ENCODE measurements around the gene JMJD8. TPM values are rescaled to one million over a fixed set of nuclear protein-coding genes. Genes with fewer than 3 reads are reported as not detected.

Gene JMJD8
- total RNA-seq, 1 donor from 2014 or later: 47.0 TPM

DNA sequence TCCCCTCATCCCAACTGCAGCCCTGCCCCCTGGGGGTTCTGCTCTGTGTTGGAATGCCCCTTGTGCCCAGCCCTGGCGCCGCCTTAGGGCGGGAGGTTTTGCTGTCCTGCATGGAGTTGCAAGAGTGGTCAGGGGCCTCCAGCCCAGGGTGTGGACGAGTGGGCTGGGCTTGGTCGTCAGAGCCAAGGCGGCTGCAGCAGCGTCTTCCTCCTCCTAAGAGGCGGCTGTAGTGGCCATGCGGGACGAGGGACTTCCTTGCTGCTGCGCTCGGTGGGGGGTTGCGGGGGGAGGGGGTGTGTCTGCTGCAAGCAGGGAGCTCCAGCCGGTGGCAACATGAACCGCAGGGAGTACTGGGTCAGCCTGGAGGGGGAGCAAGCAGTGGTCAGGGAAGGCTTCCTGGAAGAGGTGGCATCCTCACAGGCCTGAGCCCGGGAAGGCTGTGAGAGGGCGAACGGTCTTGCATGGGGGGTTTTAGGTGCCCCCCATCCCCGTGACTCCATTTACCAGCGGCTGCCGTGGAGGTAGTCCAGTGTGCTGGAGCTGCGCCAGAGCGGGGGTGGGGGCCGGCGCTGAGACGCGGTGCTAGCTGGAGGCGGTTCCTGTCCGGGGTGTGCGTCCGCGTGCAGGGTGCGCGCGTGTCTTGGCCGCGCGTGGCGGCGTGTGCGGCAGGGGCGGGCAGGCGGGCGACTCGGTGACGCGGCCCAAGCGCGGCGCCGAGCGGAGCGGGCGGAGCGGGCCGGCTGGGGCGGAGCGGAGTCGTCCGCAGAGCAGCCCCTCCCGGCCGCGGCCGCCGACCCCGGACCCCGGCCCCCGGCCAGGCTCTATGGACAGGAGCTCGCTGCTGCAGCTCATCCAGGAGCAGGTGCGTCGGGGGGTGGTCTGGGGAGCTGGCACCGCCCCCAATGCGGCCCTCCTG, 8.9 kb downstream of the JMJD8 start, which contains the start of gene RHBDL1:
Gene RHBDL1 (plus strand): TSS at position 704 of the 916 bp plus-strand sequence. CDS start 120 bp downstream, at position 824.
- DNase-seq (no peak), ATAC-seq (ENCODE audit: low read depth) (no peak)
- H3K36me3 Mint-ChIP-seq (ENCODE audit: low read depth): peaks cover 24% of the 10 kb centered on the region
- H3K27ac Mint-ChIP-seq: no peak within 1 kb of the TSS
- TF ChIP-seq, protein P1, sequence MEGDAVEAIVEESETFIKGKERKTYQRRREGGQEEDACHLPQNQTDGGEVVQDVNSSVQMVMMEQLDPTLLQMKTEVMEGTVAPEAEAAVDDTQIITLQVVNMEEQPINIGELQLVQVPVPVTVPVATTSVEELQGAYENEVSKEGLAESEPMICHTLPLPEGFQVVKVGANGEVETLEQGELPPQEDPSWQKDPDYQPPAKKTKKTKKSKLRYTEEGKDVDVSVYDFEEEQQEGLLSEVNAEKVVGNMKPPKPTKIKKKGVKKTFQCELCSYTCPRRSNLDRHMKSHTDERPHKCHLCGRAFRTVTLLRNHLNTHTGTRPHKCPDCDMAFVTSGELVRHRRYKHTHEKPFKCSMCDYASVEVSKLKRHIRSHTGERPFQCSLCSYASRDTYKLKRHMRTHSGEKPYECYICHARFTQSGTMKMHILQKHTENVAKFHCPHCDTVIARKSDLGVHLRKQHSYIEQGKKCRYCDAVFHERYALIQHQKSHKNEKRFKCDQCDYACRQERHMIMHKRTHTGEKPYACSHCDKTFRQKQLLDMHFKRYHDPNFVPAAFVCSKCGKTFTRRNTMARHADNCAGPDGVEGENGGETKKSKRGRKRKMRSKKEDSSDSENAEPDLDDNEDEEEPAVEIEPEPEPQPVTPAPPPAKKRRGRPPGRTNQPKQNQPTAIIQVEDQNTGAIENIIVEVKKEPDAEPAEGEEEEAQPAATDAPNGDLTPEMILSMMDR (IDR thresholded peaks at IDR 0.05): no peak
- H3K27me3 Mint-ChIP-seq: peaks cover 9% of the 10 kb centered on the region
- intact Hi-C loops (cut with micrococcal nuclease): no loop called here
- H3K4me3 Mint-ChIP-seq: peak within 1 kb of the TSS; percentile 35
- H3K9me3 Mint-ChIP-seq: no peaks in the 10 kb centered on the region
- POLR2A ChIA-PET: interaction anchor here (0.5 to 2.4 kb wide), 5 partner anchors 15 to 738 kb away, joined by 3 to 12 read pairs (median 6); partner anchors contain the start of genes AXIN1 and WDR24
- peaks cover 15% of the 10 kb centered on the region for H3K4me1 Mint-ChIP-seq
- CTCF ChIA-PET: no interaction called here

DNA sequence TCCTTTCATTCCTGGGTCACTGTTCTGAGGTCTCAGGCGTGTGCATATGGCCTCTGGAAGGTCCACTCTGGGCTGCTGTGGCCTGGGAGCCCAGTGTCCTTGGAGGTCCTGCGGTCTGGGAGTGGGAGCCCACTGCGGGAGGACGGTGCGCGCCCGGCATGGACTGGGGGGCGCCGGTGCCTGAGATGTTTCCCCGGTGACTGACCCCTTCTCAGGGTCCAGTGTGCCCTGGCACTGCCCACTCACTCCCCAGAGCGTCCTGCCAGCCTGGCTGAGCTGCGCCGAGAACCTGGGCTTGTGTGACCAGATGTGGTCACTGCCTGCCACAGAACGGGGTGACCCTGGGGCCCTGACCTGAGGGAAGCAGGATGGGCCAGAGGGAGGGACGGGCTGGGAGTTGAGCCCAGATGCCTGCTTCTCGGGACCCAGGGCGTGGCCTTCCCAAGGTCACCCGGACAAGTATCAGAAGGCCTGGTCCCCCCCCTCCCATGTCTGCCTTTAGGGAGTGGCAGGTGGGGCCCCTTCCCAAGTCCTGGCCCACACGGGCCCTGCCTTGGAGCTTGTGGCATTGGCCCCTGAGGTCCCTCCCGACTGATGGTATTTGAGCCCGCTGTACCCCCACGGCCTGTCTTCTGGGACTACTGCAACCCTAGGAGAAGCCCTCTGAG, 9.8 kb downstream of the JMJD8 start:
- H3K36me3 Mint-ChIP-seq (ENCODE audit: low read depth): peaks cover 30% of the 10 kb centered on the region
- CTCF ChIA-PET: no interaction called here
- no peak for ATAC-seq (ENCODE audit: low read depth)

DNA sequence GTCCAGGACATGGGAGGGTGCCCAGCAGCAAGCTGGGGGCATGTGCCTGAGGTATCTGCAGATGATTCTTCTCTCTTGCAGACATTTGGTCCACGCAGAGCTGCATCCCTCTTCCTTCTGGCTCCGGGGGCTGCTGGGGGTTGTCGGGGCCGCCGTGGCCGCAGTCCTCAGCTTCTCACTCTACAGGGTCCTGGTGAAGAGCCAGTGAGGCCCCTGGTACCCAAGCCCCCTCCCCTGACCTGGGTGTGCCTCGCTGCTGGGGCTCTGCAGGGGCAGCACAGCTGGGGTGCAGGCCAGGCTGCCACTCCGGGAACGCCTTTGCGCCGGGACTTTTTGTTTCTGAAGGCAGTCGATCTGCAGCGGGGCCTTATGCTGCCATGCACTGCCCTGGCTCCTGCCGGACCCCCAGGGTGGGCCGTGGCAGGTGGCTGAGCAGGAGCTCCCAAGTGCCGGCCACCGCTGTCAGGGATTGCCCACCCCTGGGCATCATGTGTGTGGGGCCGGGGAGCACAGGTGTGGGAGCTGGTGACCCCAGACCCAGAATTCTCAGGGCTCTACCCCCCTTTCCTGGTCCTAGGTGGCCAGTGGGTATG, 10.6 kb downstream of the JMJD8 start:
- POLR2A ChIA-PET: no interaction called here
- ATAC-seq (ENCODE audit: low read depth) (no peak), DNase-seq (no peak)
- Mint-ChIP-seq H3K4me3 (no peak overlapping the region), H3K9me3 (no peaks in the 10 kb centered on the region), H3K27ac (no peak overlapping the region), H3K4me1 (peaks cover 18% of the 10 kb centered on the region), H3K27me3 (peaks cover 9% of the 10 kb centered on the region), H3K36me3 (ENCODE audit: low read depth) (peaks cover 33% of the 10 kb centered on the region)
- intact Hi-C loops (cut with micrococcal nuclease): no loop called here
- TF ChIP-seq, protein P1 (IDR thresholded peaks at IDR 0.05): no peak
- CTCF ChIA-PET: no interaction called here

More for the DNA sequence above, 9.8 kb downstream of the JMJD8 start:
- no peak for DNase-seq
- TF ChIP-seq, protein P1 (IDR thresholded peaks at IDR 0.05): no peak
- Mint-ChIP-seq H3K4me1 (peaks cover 15% of the 10 kb centered on the region), H3K27me3 (peaks cover 9% of the 10 kb centered on the region), H3K27ac (no peak overlapping the region), H3K9me3 (no peaks in the 10 kb centered on the region), H3K4me3 (no peak overlapping the region)
- intact Hi-C loops (cut with micrococcal nuclease): no loop called here
- POLR2A ChIA-PET: interaction anchor here (0.6 to 2.4 kb wide), 2 partner anchors 16 to 739 kb away, joined by 10 to 12 read pairs; partner anchors contain the start of gene WDR24

DNA sequence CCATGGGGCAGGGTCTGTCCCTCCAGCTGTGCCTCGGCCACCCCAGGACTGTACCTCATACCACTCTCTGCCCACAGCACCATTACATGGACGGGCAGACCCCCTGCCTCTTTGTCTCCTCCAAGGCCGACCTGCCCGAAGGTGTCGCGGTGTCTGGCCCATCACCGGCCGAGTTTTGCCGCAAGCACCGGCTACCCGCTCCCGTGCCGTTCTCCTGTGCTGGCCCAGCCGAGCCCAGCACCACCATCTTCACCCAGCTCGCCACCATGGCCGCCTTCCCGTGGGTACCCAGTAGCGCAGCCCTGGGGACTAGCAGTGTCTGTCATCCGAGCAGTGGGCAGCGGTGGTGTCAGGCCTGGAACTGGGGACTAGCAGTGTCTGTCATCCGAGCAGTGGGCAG, 11.3 kb downstream of the JMJD8 start:
- ATAC-seq (ENCODE audit: low read depth) (no peak), DNase-seq (no peak)
- POLR2A ChIA-PET: no interaction called here
- H3K27ac Mint-ChIP-seq: no peak overlapping the region
- H3K9me3 Mint-ChIP-seq: no peaks in the 10 kb centered on the region
- intact Hi-C loops (cut with micrococcal nuclease): no loop called here
- H3K36me3 Mint-ChIP-seq (ENCODE audit: low read depth): peaks cover 33% of the 10 kb centered on the region
- peaks cover 18% of the 10 kb centered on the region for H3K4me1 Mint-ChIP-seq
- TF ChIP-seq, protein P1 (IDR thresholded peaks at IDR 0.05): no peak
- no peak overlapping the region for H3K4me3 Mint-ChIP-seq
- H3K27me3 Mint-ChIP-seq: peaks cover 9% of the 10 kb centered on the region
- CTCF ChIA-PET: no interaction called here

All from activated B cell treated with CpG ODN at 0.5 μM for 24 hours (primary cell).